Measurements from ENCODE around the gene PTPDC1.
A peak's percentile ranks its signal among the peaks of the same experiment; 100 is the strongest.
"Not testable (repeated sequence)": the region's sequence is repeated elsewhere in the genome, so short reads cannot be mapped to it uniquely, and the experiment has no call there.

The PTPDC1 gene

DNA sequence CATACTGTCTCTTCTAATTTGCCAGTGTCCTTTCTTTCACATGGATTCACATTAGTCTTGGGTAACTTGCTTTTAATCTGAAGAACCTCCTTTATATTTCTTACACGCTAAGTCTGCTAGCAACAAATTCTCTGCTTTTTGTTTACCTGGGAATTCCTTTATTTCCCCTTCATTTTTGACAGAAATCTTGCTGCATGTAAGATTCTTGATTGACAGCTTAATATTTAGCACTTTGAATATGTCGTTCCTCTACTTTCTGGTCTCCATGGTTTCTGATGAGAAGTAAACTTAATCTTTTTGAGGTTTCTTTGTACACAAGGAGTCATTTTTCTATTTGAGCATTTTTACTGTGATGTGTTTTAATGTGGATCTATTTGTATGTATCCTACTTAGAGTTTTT lies 6.2 kb upstream of the PTPDC1 start:
- Histone ChIP-seq H3K9ac (ENCODE audit: low read length) (no peak overlapping the region), H3K27ac (ENCODE audit: low read length) (no peak overlapping the region), H3K4me3 (ENCODE audit: low read length) (no peak overlapping the region), H3K36me3 (ENCODE audit: control insufficient read depth, low read depth, low read length) (no peaks in the 10 kb centered on the region), H3K9me3 (ENCODE audit: control insufficient read depth, low read depth, low read length) (no peaks in the 10 kb centered on the region), H3K27me3 (ENCODE audit: control insufficient read depth, insufficient read depth, low read length) (no peaks in the 10 kb centered on the region), H3K4me1 (ENCODE audit: control insufficient read depth, low read depth, low read length) (no peaks in the 10 kb centered on the region)

- no peak overlapping the region for H3K4me3 ChIP-seq (ENCODE audit: low read length)
- H3K4me1 ChIP-seq (ENCODE audit: control insufficient read depth, low read depth, low read length): no peaks in the 10 kb centered on the region
- no peaks in the 10 kb centered on the region for H3K36me3 ChIP-seq (ENCODE audit: control insufficient read depth, low read depth, low read length)
- H3K9me3 ChIP-seq (ENCODE audit: control insufficient read depth, low read depth, low read length): no peaks in the 10 kb centered on the region
- H3K9ac ChIP-seq (ENCODE audit: low read length): no peak overlapping the region
- no peaks in the 10 kb centered on the region for H3K27me3 ChIP-seq (ENCODE audit: control insufficient read depth, insufficient read depth, low read length)
- H3K27ac ChIP-seq (ENCODE audit: low read length): no peak overlapping the region
These were observed 5.0 kb upstream of the PTPDC1 start for GRCh38 chr9:94079236-94079635.

- H3K4me1 ChIP-seq (ENCODE audit: control insufficient read depth, low read depth, low read length): peaks cover 9% of the 10 kb centered on the region
- no peak overlapping the region for H3K27ac ChIP-seq (ENCODE audit: low read length)
- H3K9ac ChIP-seq (ENCODE audit: low read length): no peak overlapping the region
- H3K4me3 ChIP-seq (ENCODE audit: low read length): no peak overlapping the region
- no peaks in the 10 kb centered on the region for H3K36me3 ChIP-seq (ENCODE audit: control insufficient read depth, low read depth, low read length)
- no peaks in the 10 kb centered on the region for H3K9me3 ChIP-seq (ENCODE audit: control insufficient read depth, low read depth, low read length)
- H3K27me3 ChIP-seq (ENCODE audit: control insufficient read depth, insufficient read depth, low read length): no peaks in the 10 kb centered on the region
These were observed 4.0 kb upstream of the PTPDC1 start for GRCh38 chr9:94080249-94080648.

DNA sequence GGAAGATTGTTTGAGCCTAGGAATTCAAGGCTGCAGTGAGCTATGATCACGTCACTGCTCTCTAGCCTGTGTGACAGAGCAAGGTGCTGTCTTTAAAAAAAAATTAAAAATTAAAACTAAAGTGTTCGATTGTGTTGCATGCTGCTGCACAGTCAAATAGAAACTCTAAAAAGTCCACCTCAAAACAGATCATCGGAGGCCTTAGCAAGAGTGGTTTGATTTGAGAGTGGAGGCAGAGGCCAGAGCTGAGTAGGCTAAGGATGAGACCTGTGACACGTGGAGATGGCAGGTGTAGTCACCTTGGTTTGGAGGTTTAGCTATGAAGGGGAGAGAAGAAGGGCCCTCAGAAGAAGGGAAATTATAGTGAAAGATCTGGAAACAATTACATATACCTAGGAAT lies 2.8 kb upstream of the PTPDC1 start:
- no peak overlapping the region for H3K27ac ChIP-seq (ENCODE audit: low read length)
- H3K36me3 ChIP-seq (ENCODE audit: control insufficient read depth, low read depth, low read length): no peaks in the 10 kb centered on the region
- no peak overlapping the region for H3K4me3 ChIP-seq (ENCODE audit: low read length)
- H3K9me3 ChIP-seq (ENCODE audit: control insufficient read depth, low read depth, low read length): no peaks in the 10 kb centered on the region
- no peaks in the 10 kb centered on the region for H3K27me3 ChIP-seq (ENCODE audit: control insufficient read depth, insufficient read depth, low read length)
- peaks cover 18% of the 10 kb centered on the region for H3K4me1 ChIP-seq (ENCODE audit: control insufficient read depth, low read depth, low read length)
- no peak overlapping the region for H3K9ac ChIP-seq (ENCODE audit: low read length)

DNA sequence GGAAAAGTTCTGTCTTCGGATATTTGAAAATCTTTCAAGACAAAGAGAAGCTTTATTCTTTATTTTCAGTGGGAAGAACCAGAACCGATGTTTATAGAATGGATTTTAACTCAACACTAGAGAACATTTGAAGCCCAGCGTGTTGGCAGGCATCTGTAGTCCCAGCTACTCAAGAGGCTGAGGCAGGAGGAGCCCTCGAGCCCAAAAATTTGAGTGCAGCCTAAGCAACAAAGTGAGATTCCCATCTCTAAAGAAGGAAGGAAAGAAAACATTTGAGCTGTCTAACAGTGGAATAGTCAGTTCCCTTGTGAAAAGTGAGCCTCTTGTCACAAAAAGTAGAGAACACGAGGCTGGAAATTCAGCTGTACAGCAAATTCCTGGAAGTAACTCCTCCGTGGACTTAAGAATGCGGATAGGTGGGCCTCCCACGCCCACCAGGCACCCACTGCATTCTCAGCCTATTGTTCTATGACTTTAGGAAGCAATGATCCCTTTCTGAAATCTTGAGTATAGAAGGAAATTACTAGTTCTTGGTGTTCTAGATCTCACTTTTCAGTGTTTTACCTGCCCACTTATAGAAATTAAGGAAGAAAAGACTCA lies 2.3 kb upstream of the PTPDC1 start:
- Histone ChIP-seq H3K27ac (ENCODE audit: low read length) (no peak overlapping the region), H3K4me3 (ENCODE audit: low read length) (no peak overlapping the region), H3K9ac (ENCODE audit: low read length) (no peak overlapping the region), H3K9me3 (ENCODE audit: control insufficient read depth, low read depth, low read length) (no peaks in the 10 kb centered on the region), H3K27me3 (ENCODE audit: control insufficient read depth, insufficient read depth, low read length) (no peaks in the 10 kb centered on the region), H3K4me1 (ENCODE audit: control insufficient read depth, low read depth, low read length) (peaks cover 18% of the 10 kb centered on the region), H3K36me3 (ENCODE audit: control insufficient read depth, low read depth, low read length) (no peaks in the 10 kb centered on the region)

- Histone ChIP-seq H3K27ac (ENCODE audit: low read length) (no peak overlapping the region), H3K36me3 (ENCODE audit: control insufficient read depth, low read depth, low read length) (no peaks in the 10 kb centered on the region), H3K9ac (ENCODE audit: low read length) (no peak overlapping the region), H3K9me3 (ENCODE audit: control insufficient read depth, low read depth, low read length) (no peaks in the 10 kb centered on the region), H3K4me3 (ENCODE audit: low read length) (no peak overlapping the region), H3K27me3 (ENCODE audit: control insufficient read depth, insufficient read depth, low read length) (no peaks in the 10 kb centered on the region), H3K4me1 (ENCODE audit: control insufficient read depth, low read depth, low read length) (peaks cover 18% of the 10 kb centered on the region)
These were observed 1.7 kb upstream of the PTPDC1 start for GRCh38 chr9:94082553-94082952.

- Histone ChIP-seq H3K27me3 (ENCODE audit: control insufficient read depth, insufficient read depth, low read length) (no peaks in the 10 kb centered on the region), H3K9ac (ENCODE audit: low read length) (no peak overlapping the region), H3K4me1 (ENCODE audit: control insufficient read depth, low read depth, low read length) (peaks cover 18% of the 10 kb centered on the region), H3K9me3 (ENCODE audit: control insufficient read depth, low read depth, low read length) (no peaks in the 10 kb centered on the region), H3K4me3 (ENCODE audit: low read length) (no peak overlapping the region), H3K36me3 (ENCODE audit: control insufficient read depth, low read depth, low read length) (no peaks in the 10 kb centered on the region), H3K27ac (ENCODE audit: low read length) (no peak overlapping the region)
These were observed 1.3 kb upstream of the PTPDC1 start for GRCh38 chr9:94082956-94083355.

DNA sequence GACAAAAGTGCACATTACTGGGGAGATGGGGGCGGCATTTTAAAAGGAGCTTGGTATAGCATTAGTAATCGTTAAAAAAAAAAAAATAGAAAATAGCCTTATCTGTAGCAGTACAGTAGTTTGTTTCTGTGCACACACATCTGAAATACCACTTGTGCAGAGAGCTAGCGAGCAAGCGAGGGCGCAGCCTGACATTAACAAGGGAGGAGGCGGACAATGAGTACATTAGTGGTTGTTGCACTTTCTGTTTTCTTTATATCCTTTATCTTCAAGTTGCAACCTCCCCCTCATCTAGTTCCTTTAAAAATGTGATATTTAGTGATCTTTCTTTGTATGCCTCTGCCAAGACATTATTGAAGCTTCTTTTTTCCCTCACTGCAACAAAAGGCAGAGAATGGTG lies 880 bp upstream of the PTPDC1 start:
- Histone ChIP-seq H3K4me3 (ENCODE audit: low read length) (no peak overlapping the region), H3K9me3 (ENCODE audit: control insufficient read depth, low read depth, low read length) (no peaks in the 10 kb centered on the region), H3K4me1 (ENCODE audit: control insufficient read depth, low read depth, low read length) (peaks cover 18% of the 10 kb centered on the region), H3K36me3 (ENCODE audit: control insufficient read depth, low read depth, low read length) (no peaks in the 10 kb centered on the region), H3K9ac (ENCODE audit: low read length) (no peak overlapping the region), H3K27ac (ENCODE audit: low read length) (no peak overlapping the region), H3K27me3 (ENCODE audit: control insufficient read depth, insufficient read depth, low read length) (no peaks in the 10 kb centered on the region)

DNA sequence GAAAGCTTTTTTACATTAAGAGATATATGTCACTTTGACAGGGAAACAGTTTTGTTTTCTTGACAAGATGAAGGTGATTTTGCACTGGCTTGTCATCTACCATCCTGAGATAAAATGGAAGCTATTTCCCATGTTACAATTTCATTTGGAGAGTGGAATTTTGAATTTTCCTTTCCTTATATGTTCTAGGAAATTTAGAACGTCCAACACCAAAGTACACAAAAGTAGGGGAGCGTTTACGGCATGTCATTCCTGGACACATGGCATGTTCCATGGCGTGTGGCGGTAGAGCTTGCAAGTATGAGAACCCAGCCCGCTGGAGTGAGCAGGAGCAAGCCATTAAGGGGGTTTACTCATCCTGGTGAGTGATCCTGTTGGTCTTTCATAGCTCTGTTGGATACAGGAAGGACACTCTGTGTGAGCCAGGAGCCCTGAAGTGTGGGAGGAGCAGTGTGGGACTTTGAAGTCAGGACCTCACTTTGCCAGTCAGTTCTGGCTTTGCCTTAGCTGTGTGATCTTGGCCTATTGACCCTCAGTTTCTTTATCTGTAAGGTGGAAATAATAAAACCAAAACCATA lies 887 bp downstream of the PTPDC1 start:
- H3K4me3 ChIP-seq (ENCODE audit: low read length): peak overlapping the region; percentile 51
- no peaks in the 10 kb centered on the region for H3K9me3 ChIP-seq (ENCODE audit: control insufficient read depth, low read depth, low read length)
- H3K36me3 ChIP-seq (ENCODE audit: control insufficient read depth, low read depth, low read length): no peaks in the 10 kb centered on the region
- H3K27me3 ChIP-seq (ENCODE audit: control insufficient read depth, insufficient read depth, low read length): no peaks in the 10 kb centered on the region
- no peak overlapping the region for H3K27ac ChIP-seq (ENCODE audit: low read length)
- H3K4me1 ChIP-seq (ENCODE audit: control insufficient read depth, low read depth, low read length): peaks cover 18% of the 10 kb centered on the region
- H3K9ac ChIP-seq (ENCODE audit: low read length): peak overlapping the region; percentile 57

DNA sequence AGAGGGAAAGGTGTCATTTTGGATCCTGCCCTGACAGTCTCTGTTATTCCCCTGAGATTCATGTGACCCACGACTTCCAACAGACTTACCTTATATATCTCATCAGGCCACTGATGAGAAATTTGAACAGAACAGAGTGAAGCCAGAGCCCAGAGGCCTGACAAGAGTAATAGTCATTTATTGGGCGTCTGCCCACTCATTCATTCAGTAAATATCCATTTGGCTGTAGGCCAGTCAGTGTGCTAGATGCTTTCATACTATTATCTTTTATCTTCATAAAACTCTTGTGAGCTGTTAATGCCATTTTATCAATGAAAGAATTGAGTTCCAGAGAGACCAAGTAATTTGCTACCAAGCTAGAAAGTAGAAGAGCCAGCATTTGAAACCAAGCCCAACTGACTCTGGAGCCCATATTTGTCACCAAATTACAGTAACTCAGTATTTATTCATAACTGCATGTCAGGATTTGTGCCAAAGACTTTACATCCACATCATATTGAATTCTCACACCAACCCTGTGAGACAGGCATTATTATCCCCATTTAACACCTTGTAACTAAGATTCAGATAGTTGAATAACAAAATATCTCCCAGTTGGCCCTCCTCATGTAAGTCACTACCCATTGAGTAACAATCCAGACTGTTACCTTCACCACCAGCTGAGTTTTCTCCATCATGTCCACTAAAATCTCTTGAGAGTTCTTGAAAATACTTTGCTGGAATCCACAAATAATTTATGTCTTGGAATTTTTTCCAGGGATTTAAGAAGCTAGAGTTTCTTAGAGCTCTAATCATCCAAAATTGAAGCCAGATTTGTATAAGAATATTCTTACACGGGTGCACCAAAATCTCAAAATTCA lies 2.5 kb downstream of the PTPDC1 start:
- no peak overlapping the region for H3K9ac ChIP-seq (ENCODE audit: low read length)
- H3K9me3 ChIP-seq (ENCODE audit: control insufficient read depth, low read depth, low read length): no peaks in the 10 kb centered on the region
- no peak overlapping the region for H3K27ac ChIP-seq (ENCODE audit: low read length)
- no peaks in the 10 kb centered on the region for H3K36me3 ChIP-seq (ENCODE audit: control insufficient read depth, low read depth, low read length)
- peaks cover 18% of the 10 kb centered on the region for H3K4me1 ChIP-seq (ENCODE audit: control insufficient read depth, low read depth, low read length)
- no peak overlapping the region for H3K4me3 ChIP-seq (ENCODE audit: low read length)
- H3K27me3 ChIP-seq (ENCODE audit: control insufficient read depth, insufficient read depth, low read length): no peaks in the 10 kb centered on the region

- H3K9me3 ChIP-seq (ENCODE audit: control insufficient read depth, low read depth, low read length); H3K27ac ChIP-seq (ENCODE audit: low read length); H3K27me3 ChIP-seq (ENCODE audit: control insufficient read depth, insufficient read depth, low read length); H3K4me1 ChIP-seq (ENCODE audit: control insufficient read depth, low read depth, low read length); H3K36me3 ChIP-seq (ENCODE audit: control insufficient read depth, low read depth, low read length): not testable (repeated sequence)
- peak overlapping the region; percentile 39 for H3K9ac ChIP-seq (ENCODE audit: low read length)
- peak overlapping the region; percentile 30 for H3K4me3 ChIP-seq (ENCODE audit: low read length)
These were observed 10.2 kb downstream of the PTPDC1 start for GRCh38 chr9:94094219-94095145.
